PFSK-1 (cell line): ENCODE data around the gene LST1.
A peak's percentile ranks its signal among the peaks of the same experiment; 100 is the strongest.

Experiments used
- FOXP2 ChIP-seq: optimal IDR thresholded peaks from 2 replicates; pipeline ENCODE3; 2011; ENCODE audit warnings: borderline replicate concordance, control low read depth, inconsistent platforms; ENCODE audit not compliant: insufficient read depth; ENCODE audit errors: extremely low read length, extremely low read depth
- POLR2AphosphoS5 ChIP-seq: IDR thresholded peaks from 2 replicates; pipeline ENCODE4 v1.6.1; 2012; ENCODE audit warnings: low read depth, mild to moderate bottlenecking, control low read depth, low read length, moderate library complexity
- REST ChIP-seq, 2 experiments: IDR thresholded peaks; 2 replicates each; pipeline versions ENCODE4 v1.6.1 to v1.8.0; 2011 to 2012; ENCODE audit warnings: low read depth in 2 of 2, low read length in 2 of 2, control low read depth in 1 of 2, inconsistent platforms in 1 of 2, mild to moderate bottlenecking in 1 of 2, moderate library complexity in 1 of 2; ENCODE audit not compliant: insufficient read depth in 1 of 2
- SIN3A ChIP-seq: IDR thresholded peaks from 2 replicates; pipeline ENCODE4 v1.6.1; 2012; ENCODE audit warnings: mild to moderate bottlenecking, low read length, moderate library complexity, borderline replicate concordance; ENCODE audit not compliant: insufficient read depth
- TAF1 ChIP-seq: IDR thresholded peaks from 2 replicates; pipeline ENCODE4 v1.6.1; 2012; ENCODE audit warnings: low read length, control low read depth, borderline replicate concordance; ENCODE audit not compliant: insufficient read depth

The LST1 gene

GRCh38 chr6:31621320-31621939 lies 35.4 kb downstream of the LST1 start:
- no peak; the same call in 1 of the 2 replicates for TF ChIP-seq TAF1
- no peak for TF ChIP-seq POLR2AphosphoS5
- TF ChIP-seq SIN3A = no peak
- no peak for TF ChIP-seq REST (IDR thresholded peaks at IDR 0.05; ENCODE audit: insufficient read depth in 1 of 2, low read depth in 2 of 2, low read length in 2 of 2)
- TF ChIP-seq FOXP2 = no peak

GRCh38 chr6:31621991-31622390 lies 35.9 kb downstream of the LST1 start:
- 0 out of 2 replicates have a peak, but pooled peaks have one; percentile 2 for TF ChIP-seq SIN3A
- no peak for TF ChIP-seq REST (IDR thresholded peaks at IDR 0.05; ENCODE audit: insufficient read depth in 1 of 2, low read depth in 2 of 2, low read length in 2 of 2)

- no peak for TF ChIP-seq SIN3A
- no peak for TF ChIP-seq FOXP2
- TF ChIP-seq POLR2AphosphoS5 = no peak
- TF ChIP-seq TAF1 = no peak
- TF ChIP-seq REST (IDR thresholded peaks at IDR 0.05; ENCODE audit: insufficient read depth in 1 of 2, low read depth in 2 of 2, low read length in 2 of 2) = no peak
Observed at GRCh38 chr6:31622684-31623091, 36.6 kb downstream of the LST1 start.

GRCh38 chr6:31624070-31624469 lies 38.0 kb downstream of the LST1 start:
- TF ChIP-seq REST (IDR thresholded peaks at IDR 0.05; ENCODE audit: insufficient read depth in 1 of 2, low read depth in 2 of 2, low read length in 2 of 2) (no peak), TAF1 (no peak), FOXP2 (no peak), SIN3A (no peak), POLR2AphosphoS5 (no peak)

GRCh38 chr6:31626952-31627351 lies 40.9 kb downstream of the LST1 start:
- TF ChIP-seq REST (IDR thresholded peaks at IDR 0.05; ENCODE audit: insufficient read depth in 1 of 2, low read depth in 2 of 2, low read length in 2 of 2) = no peak
- no peak for TF ChIP-seq SIN3A
- TF ChIP-seq POLR2AphosphoS5 = no peak
- TF ChIP-seq TAF1 = no peak
- TF ChIP-seq FOXP2 = no peak
